ENCODE measurements around the gene AGAP1. TPM values are rescaled to one million over a fixed set of nuclear protein-coding genes. Genes with fewer than 3 reads are reported as not detected.
A peak's percentile ranks its signal among the peaks of the same experiment; 100 is the strongest.

The AGAP1 gene
- total and polyA plus RNA-seq, 2 donors (not counting 3 experiments of a cell fraction or from before 2014, with no cell fraction given): 10.2 to 20.9 TPM

- CTCF ChIA-PET: interaction anchor here (0.6 to 7.5 kb wide), 24 partner anchors 7 to 418 kb away, joined by 3 to 231 read pairs (median 4); partner anchors contain the start of gene GBX2
- H3K36me3 ChIP-seq (ENCODE audit: control insufficient read depth in 2 of 2, extremely low read depth in 1 of 2, insufficient read depth in 2 of 2, low read length in 2 of 2): no peaks in the 10 kb centered on the region
- H3K79me2 ChIP-seq (ENCODE audit: control insufficient read depth, insufficient read depth, low read length): no peaks in the 10 kb centered on the region
- no peak for TF ChIP-seq GATA2 (IDR thresholded peaks at IDR 0.05; ENCODE audit: insufficient read depth, insufficient read length, low read depth, low read length)
- TF ChIP-seq, protein P1, sequence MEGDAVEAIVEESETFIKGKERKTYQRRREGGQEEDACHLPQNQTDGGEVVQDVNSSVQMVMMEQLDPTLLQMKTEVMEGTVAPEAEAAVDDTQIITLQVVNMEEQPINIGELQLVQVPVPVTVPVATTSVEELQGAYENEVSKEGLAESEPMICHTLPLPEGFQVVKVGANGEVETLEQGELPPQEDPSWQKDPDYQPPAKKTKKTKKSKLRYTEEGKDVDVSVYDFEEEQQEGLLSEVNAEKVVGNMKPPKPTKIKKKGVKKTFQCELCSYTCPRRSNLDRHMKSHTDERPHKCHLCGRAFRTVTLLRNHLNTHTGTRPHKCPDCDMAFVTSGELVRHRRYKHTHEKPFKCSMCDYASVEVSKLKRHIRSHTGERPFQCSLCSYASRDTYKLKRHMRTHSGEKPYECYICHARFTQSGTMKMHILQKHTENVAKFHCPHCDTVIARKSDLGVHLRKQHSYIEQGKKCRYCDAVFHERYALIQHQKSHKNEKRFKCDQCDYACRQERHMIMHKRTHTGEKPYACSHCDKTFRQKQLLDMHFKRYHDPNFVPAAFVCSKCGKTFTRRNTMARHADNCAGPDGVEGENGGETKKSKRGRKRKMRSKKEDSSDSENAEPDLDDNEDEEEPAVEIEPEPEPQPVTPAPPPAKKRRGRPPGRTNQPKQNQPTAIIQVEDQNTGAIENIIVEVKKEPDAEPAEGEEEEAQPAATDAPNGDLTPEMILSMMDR (IDR thresholded peaks at IDR 0.05; ENCODE audit: extremely low read depth in 1 of 2, insufficient read depth in 1 of 2, low read depth in 1 of 2, low read length in 2 of 2): peak; percentile 24 to 80
- peak overlapping the region; percentile 2 for H2AFZ ChIP-seq (ENCODE audit: low read depth, low read length)
- H3K9me3 ChIP-seq (replicated peaks; ENCODE audit: control insufficient read depth, insufficient read depth, low read length): no peaks in the 10 kb centered on the region
- no peak overlapping the region for H3K9ac ChIP-seq (replicated peaks; ENCODE audit: extremely low read depth, insufficient read depth, low read length)
- peak; percentile 18 for FAIRE-seq
- H4K20me1 ChIP-seq (replicated peaks; ENCODE audit: control insufficient read depth, extremely low read depth, insufficient read depth, low read length): no peaks in the 10 kb centered on the region
- peak overlapping the region; percentile 4 for H3K4me2 ChIP-seq (ENCODE audit: insufficient read depth, low read length)
- peak overlapping the region; percentile 99 for H3K27ac ChIP-seq (ENCODE audit: insufficient read depth, low read depth, low read length)
- dilution Hi-C loops (cut with MboI; ENCODE audit: extremely low pct_ligation_motif_present, low sequenced_read_pairs) (no loop called here), intact Hi-C loops (cut with micrococcal nuclease) (loop anchor here (5.0 kb wide), 2 partner anchors 70 to 685 kb away; partner anchors contain the start of gene AGAP1)
- H3K4me1 ChIP-seq (ENCODE audit: control insufficient read depth, extremely low read depth, insufficient read depth, low read length): peaks cover 38% of the 10 kb centered on the region
- POLR2A ChIA-PET: no interaction called here
- H3K27me3 ChIP-seq (ENCODE audit: control insufficient read depth in 2 of 2, insufficient read depth in 2 of 2, low read length in 2 of 2): peaks cover 0 to 13% of the 10 kb centered on the region in 2 experiments
- H3K9me1 ChIP-seq (replicated peaks; ENCODE audit: control insufficient read depth, extremely low read depth, insufficient read depth, low read length): no peaks in the 10 kb centered on the region
- BruUV-seq (replicated peaks): no TSS peak
- peak overlapping the region in 1 of 3 experiments; percentile 17 for H3K4me3 ChIP-seq (replicated peaks in 1 of 3; ENCODE audit: insufficient read depth in 1 of 3, low read depth in 1 of 3, low read length in 3 of 3)
- peak; percentile 55 for DNase-seq (ENCODE audit: low read depth, low spot score)
These were observed 683.7 kb downstream of the AGAP1 start for GRCh38 chr2:236177604-236177966.

Measured in endothelial cell of umbilical vein (primary cell).